Middle frontal gyrus (tissue), 1 donor: ENCODE results near the gene TSC22D2.

Experiments used
- DNase-seq: peaks from one replicate; pipeline ENCODE4 v3.0.0-alpha.2; 2015; ENCODE audit warnings: low spot score; ENCODE audit errors: extremely low spot score

The TSC22D2 gene

DNA sequence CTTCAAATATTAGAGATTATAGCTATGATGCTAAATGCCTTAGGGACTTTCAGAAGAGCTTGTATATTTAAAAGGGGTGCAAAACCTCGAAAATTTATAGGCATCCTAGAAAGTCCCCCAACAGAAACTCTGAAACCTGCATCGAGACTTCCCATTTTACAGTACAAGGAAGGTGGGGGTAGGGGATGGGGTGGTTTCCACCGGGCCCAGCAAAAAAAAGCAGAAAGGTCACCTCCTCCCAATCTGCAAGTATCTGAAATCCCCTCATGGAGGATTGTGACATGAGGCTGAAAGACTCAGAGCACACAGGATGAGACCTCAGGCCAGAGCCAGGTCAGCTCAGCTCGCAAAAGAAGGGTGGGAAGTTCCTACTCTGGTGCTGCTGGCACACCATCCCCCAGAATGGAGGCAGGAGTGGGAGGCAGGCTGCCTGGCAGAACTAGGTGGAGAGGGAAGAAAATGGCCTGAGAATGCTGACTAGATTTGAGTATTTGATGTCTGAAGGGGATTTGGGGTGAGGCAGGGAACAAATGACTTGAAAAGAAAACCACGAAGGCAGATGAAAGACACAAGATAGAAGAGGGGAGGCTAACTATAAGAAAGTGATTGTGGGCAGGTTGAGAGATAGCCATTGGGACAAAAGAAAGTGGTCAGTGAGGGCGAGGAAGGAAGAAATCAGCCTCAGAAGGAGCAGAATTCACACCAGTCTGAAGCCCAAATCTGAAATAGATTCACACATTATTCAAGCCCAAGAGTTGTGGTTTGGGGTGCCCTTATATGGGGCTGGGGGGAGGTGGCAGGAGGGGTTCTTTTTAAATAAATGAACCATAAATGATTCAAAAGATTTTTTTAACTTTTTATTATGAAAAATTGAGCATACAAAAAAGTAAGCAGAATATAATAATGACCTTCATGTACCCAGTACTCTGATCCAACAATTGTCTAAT, 22.5 kb upstream of the TSC22D2 start:
- DNase-seq: no peak

DNA sequence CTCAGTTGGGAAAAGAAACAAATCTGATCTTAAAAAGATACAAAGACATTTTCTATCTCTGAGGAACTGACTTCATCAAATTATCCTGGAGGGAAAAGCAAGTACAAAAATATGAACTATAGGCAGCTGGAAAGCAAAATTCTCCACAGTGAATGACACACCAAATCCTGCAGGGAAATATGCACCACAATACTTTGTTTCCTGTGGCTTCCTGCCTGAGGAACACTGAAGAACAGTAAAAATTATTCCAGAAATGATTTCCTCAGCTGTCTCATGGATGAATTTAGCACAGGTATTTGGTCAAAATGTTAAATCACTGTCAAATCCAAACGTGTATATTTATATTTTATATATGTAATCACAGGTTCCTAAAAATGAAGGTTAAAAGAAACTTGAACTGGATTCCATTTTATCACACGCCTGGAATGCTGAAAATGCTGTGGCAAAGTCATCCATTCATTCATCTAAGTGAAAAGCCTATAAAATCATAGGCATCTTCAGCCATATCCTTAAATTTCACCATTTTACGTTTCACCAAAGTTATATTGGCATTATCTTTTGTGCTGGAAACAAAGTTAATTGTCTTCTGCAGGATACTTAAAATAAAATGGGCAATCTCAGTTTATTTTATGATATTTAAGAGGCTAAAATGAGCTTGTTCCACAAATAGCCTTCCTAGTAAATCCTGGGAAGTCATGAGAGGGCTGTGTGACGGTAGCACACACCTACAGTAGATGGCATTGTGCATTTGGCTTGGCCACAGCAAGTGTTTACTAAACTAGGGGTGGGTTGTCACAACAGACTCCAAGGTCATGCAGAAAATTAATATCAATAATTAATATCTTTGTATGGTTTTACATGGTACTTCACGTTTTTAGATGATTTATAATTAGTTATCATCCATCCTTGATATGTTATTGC, 19.3 kb upstream of the TSC22D2 start:
- no peak for DNase-seq

DNA sequence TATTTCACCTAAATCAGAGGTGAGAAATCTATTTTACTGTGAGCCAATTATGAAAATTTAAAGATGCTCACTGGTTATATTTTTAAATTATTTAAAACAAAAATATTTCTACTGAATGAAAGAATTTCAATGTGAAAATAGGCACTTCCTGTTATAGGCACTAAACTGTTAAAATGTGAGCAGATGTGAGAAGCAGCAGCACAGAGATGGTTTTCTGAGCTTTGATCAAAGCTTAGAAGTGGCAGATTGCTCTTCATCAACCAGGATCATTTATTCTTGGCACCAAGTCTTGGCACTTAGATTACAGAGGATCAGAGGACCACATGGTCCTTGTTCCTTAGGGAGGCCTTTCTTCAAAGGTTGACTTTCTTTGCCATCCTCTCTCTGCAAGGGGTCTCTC, 18.0 kb upstream of the TSC22D2 start:
- DNase-seq: no peak

DNA sequence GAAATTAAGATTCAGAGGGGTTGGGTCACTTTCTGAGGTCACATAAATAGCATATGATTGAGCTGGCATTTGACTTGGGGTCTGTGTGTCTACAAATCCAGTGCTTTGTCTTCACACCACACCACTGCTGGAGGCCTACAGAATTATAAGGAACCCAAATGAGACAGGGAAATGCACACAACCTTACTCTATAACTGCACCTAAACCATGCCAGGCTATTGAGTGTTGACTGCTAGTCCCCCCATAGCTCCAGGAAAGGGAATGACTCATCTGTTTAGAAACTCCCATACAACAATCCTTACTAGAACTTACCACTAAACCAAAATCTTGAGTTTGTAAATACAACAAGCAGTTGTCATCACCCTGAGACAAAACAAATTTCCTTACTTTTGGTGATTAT, 16.9 kb upstream of the TSC22D2 start:
- DNase-seq: no peak

DNA sequence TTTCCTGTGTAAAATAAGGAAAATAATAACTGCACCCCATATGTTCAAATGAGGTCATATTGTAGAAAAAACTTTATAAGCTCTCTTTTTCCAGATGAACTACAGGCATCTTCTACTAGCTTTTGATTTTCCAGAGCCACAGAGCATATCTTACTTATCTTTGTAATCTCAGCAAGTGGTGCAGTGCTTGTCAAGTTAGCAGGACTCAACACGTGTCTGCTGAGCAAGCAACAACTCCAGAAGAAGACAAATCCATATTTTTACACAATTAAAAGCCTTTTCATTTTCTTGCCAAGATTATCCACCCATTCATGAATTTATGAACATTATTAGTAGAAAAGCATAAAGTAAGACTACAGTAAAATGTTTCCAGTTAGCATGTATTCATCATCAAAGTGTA, 14.4 kb upstream of the TSC22D2 start:
- no peak for DNase-seq

DNA sequence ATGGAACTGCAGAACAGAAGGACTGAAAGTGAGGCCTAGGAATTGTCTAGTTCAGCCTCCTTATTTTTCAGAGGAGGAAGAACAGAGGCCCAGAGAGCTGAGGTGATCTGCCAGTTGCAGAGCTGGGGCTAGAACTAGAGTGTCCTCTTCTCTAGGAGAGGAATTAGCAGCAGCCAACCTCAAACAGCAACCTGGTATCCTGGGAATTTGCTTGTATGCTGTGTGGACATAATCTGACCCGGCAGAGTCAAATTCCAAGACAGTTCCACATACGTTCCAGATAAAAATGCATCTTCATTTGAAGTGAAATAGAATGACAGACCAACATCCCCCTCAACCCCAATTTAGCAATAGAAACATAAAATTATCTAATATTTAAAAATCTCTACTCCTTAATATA, 13.5 kb upstream of the TSC22D2 start:
- DNase-seq: no peak

DNA sequence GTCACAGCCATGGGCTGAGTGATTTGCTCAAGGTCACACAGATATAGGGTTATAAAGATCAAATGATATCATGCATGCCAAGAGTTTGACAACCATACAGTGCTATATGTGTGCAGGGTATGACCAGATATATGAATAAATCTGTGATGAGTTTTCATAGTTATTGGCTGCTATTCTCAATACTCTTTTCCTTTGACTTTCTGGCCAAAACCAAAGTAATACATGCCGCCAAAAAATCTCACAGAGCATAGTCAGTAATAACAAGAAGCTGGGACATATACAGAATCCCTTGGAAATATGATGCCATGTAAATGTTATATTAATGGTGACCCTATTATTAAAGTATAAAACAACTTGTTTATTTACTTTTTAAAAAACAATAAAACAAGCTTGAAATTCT, 11.6 kb upstream of the TSC22D2 start:
- DNase-seq: no peak

DNA sequence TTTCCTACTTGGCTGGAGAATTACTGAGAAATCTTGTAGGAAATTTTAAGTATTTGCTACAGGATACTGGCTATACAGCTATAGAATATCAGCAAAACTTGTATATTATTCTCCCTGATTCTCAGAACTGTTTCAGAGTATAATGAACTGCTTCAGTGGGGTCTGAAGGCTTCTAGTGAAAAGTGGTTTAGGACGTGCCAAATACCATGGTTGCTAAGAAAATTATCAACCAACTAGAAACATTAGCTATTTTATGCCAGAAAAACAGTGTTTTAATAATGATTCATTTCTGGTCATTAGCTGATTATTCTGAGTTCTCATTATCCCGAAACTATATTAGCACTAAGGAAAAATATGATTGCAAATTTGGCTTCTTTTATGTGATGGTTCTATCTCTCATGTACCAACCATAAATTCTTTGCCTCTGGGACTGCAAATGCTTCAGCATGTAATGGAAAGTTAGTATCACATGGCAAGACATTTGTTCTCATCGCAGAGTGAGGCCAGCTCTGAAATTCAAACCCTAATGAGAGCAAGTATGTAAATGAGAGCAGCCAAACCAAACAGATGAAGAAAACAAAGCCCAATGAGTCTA, 11.0 kb upstream of the TSC22D2 start:
- no peak for DNase-seq

DNA sequence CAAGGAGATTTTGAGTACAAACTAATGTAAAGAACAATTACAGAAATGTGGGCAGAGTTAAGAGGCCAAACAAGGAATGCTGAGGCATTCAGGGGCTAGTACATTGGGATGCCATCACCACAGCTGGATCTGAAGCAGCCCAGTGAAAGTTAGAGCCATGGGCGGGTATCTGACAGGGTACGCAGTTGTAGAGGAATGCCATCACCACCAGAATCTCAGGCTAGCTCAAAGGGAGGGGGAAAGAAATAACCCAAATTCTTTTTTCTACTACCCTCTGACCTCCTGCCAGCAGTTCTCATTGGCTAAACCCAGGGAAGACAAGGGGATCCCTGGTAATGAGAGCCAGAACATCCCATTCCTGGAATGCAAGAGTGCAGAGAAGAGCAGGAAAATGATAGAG, 9.0 kb upstream of the TSC22D2 start:
- no peak for DNase-seq

DNA sequence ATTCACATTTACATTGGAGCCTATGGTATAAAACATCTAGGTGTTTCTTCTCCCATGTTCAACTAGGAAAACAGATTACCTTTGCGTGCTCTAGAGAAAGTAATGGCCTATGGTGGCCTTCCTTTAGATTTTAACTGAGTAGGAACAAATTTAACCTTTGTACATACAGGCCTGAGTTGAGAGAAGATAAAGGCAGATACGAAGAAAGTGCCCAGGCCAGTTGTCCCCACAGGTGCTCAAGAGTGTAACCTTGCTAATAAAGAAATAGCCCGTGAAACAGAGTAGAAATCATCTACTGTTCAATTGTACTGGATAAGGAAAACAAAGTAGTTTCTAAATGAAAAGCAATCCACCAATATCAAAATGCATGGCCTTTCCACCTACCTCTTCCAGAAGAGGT, 6.8 kb upstream of the TSC22D2 start:
- DNase-seq: no peak

DNA sequence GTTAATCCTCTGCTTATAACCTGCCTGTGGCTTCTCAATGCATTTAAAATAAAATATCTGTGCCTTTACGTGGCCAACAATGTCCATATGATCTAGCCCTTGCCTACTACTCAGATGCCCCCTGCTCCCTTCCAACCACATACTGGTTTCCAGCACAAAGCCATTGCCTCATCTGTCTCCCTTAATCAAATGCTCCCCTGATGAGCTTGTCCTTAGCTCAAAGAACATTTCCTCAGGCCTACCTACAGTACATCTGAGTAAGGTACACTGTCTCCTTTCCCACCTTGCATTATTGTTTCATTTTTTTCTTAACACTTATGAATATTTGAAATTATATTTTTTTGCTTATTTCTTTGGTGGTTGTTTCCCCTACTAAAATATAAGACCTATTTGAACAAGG, 5.9 kb upstream of the TSC22D2 start:
- DNase-seq: no peak

DNA sequence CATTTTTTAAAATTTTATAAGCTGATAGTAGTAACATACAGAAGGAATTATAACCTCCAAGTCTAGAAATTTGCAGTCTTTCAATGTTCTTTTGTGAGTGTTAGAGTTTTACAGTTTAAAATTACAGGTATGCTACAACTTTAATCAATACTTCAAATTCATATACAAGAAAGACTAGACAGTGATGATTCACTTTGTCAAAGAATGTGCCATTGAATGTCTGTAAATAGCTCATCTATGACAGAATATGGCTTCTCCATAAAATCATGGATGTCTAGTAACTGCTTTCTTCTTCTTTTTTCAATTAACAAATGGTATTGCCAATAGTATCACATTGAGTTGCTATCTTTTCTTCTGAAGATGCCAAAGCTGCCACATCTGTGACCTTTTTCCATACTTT, 4.1 kb upstream of the TSC22D2 start:
- DNase-seq: no peak

DNA sequence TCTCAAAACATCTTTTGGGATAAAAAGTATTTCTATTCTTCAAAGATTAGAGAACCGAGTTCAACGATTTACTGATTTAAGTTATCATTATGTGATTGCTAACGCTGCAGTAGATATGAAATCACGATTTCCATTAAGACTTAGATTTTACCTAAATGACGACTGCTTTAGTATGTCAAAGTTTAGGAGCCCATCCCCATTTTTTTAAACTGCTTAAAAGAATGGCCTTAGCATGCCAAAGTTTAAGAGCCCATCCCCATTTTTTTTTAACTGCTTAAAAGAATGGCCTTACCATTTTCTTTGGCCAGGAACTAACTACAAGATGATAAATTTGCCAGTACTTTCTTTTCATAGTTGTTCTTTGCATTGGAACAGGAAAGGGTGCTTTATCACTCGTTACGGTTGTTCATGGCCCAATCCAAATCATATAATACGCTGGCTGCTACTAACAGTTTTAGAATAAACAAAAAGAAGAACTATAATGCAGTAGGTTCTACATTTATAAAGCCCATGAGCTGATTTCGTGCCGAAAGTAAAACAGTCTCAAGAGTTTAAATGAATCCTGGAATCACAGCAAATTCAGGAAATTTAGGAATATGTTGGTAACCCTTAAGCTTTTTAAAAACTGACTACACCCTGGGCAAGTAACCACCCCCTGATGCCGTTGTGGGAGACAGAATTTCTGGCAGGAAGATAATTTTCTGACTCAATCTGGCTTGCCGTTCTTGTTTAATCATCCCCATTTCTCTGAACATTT, 869 bp upstream of the TSC22D2 start:
- DNase-seq: no peak

DNA sequence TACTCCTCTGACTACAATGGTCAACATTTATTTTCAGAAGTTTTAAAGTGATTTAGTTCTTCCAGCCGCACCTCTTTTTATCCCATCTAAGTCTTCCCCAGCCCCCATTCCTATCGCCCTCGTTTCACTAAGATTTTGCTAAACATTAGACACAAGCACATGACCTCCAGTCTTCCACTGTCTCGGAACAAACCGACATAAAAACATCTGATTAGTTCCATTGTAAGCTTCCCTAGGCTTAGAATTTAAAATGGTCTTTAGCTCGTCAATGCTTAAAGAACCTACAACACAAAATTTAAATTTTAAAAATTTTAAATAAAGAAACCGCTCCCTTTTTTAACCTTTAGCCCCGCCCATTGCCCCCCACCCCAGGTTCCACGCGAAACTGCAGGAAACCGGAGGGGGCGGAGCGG, 284 bp upstream of the TSC22D2 start:
- no peak for DNase-seq

DNA sequence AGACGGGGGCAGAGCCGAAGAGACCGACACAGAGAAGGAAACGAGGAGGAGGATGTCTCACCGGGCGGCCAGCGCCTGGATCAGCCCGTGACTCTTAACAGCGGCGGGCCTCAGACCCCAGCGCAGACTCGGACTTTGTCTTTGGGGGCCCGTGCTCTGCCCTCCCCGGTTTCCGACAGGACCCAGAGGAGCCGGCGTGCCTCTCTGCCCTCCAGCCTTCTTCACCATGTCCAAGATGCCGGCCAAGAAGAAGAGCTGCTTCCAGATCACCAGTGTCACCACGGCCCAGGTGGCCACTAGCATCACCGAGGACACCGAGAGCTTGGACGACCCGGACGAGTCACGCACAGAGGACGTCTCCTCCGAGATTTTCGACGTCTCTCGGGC, 1.0 kb downstream of the TSC22D2 start:
- DNase-seq: no peak

DNA sequence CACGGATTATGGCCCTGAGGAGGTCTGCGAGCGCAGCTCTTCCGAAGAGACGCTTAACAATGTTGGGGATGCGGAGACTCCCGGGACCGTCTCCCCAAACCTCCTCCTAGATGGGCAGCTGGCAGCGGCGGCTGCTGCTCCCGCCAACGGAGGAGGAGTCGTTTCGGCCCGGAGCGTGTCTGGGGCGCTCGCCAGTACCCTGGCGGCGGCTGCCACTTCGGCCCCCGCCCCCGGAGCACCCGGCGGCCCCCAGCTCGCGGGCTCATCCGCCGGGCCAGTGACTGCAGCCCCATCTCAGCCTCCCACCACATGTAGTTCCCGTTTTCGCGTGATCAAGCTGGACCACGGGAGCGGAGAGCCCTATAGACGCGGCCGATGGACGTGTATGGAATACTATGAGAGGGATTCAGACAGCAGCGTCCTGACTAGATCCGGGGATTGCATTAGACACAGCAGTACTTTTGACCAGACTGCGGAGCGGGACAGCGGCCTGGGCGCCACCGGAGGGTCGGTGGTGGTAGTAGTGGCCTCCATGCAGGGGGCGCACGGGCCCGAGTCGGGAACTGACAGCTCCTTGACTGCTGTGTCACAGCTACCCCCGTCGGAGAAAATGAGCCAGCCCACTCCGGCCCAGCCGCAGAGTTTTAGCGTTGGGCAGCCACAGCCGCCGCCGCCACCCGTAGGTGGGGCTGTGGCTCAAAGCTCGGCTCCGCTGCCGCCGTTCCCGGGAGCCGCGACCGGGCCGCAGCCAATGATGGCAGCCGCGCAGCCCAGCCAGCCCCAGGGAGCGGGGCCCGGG, 1.6 kb downstream of the TSC22D2 start:
- no peak for DNase-seq

DNA sequence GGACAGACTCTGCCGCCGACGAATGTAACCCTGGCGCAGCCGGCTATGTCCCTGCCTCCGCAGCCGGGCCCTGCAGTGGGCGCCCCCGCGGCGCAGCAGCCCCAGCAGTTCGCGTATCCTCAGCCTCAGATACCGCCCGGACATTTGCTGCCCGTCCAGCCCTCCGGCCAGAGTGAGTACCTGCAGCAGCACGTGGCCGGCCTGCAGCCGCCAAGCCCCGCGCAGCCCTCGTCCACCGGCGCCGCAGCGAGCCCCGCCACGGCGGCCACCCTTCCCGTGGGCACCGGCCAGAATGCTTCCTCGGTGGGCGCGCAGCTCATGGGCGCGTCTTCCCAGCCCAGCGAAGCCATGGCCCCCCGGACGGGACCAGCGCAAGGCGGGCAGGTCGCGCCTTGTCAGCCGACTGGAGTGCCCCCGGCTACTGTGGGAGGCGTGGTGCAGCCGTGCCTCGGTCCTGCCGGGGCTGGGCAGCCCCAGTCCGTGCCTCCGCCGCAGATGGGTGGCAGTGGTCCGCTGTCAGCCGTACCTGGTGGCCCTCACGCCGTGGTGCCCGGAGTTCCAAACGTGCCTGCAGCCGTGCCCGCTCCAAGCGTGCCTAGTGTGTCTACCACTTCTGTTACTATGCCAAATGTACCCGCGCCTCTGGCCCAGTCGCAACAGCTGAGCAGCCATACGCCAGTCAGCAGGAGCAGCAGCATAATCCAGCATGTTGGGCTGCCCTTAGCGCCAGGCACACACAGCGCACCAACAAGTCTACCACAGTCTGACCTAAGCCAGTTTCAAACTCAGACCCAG, 2.4 kb downstream of the TSC22D2 start:
- DNase-seq: no peak

DNA sequence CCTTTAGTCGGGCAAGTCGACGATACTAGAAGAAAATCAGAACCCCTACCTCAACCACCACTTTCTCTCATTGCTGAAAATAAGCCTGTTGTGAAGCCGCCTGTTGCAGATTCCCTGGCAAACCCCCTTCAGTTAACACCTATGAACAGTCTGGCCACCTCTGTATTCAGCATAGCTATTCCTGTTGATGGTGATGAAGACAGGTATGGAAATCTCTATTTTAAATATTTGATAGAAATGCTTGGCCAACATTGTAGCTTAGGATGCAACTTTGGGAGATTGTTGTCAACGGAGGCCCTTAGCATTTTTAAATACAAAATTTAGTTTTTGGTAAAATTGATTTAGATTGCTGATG, 3.0 kb downstream of the TSC22D2 start:
- DNase-seq: no peak

DNA sequence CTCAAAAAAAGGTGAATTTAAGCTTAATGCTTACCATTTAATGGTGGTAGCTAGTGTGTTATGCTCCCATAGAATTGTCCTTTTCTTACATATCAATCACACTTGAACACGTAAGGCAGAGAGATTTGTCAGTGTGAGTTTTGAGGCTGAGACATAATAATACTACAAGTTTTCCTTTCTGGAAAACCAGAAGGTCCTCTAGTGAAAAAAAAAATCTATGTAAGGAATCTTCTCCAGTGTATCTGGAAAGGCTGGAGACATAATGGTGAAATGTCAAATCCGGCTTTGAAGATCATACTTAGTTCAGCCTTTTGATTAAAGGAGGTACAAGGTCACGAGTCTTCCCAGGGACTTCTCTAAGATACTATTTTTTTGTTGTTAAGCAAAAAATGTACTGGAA, 3.4 kb downstream of the TSC22D2 start:
- no peak for DNase-seq

DNA sequence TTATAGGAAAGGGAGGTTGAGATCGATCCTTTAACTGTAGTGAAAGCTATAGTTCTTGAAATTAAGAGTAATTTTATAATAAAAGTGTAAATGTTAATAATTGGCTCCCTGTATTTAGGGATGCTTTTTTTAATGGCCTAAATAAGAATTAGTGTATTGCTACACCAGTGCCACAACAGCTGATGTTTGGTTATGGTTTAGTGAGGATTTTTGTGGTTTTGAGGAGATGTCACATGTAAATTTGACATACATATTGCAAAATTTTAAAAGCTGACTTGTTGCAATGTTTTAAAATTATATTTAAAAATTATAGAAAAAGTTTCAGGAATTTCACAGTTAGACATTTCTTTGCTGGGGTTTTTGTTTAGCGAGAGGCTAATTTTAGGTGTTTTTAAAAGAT, 3.9 kb downstream of the TSC22D2 start:
- no peak for DNase-seq
